Epithelial cell of prostate (primary cell): ENCODE measurements around the gene RGS7.
"Not testable (repeated sequence)": the region's sequence is repeated elsewhere in the genome, so short reads cannot be mapped to it uniquely, and the experiment has no call there.

Source experiments
- DNase-seq: peaks from one replicate; pipeline ENCODE4 v3.0.0-alpha.2; 2011; ENCODE audit warnings: low read depth, low spot score
- H3K27ac ChIP-seq: fragments of 450-650 bp; 2 replicates; pipeline ENCODE4 v1.5.1; 2017; ENCODE audit warnings: mild to moderate bottlenecking

RGS7 gene

DNA sequence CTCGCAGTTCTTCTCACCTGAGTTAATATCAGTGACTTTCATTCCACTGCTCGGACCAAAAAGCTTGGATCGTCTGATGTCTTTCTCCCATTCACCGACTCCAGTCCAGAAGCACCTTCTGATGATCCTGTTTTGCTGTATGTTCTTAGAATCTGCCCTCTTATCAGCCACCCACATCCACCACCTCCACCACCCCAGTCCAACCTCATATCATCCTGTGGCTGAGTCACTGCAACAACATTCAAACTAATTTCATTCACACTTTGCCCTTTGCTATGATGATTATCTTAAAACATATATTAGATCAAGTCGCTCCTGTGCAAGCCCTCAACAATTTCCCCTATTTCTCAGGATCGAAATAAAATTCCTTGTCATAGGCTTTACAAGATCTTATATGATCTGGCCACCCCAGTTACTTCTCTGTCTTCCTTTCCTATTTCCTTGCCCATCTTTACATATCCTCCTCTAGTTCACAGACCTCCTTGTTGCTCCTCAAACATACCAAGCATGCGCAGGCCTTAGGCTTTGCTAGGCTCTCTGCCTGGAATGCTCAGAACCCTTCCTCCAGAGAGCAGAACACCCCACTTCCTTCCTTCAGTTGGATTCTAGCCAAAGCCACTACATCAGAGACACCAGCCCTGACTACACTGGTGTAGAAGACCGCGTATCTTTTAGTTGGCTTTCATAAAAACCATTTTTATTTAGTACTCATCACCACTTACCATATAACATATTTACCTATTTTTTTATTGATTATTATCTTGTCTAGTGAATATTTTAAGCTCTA lies 409.4 kb downstream of the RGS7 start:
- DNase-seq: no peak
- no peak overlapping the region for H3K27ac ChIP-seq

GRCh38 chr1:240946926-240947325 lies 410.1 kb downstream of the RGS7 start:
- H3K27ac ChIP-seq: no peak overlapping the region
- no peak for DNase-seq

GRCh38 chr1:240942901-240943300 lies 414.1 kb downstream of the RGS7 start:
- no peak overlapping the region for H3K27ac ChIP-seq
- DNase-seq: no peak

DNA sequence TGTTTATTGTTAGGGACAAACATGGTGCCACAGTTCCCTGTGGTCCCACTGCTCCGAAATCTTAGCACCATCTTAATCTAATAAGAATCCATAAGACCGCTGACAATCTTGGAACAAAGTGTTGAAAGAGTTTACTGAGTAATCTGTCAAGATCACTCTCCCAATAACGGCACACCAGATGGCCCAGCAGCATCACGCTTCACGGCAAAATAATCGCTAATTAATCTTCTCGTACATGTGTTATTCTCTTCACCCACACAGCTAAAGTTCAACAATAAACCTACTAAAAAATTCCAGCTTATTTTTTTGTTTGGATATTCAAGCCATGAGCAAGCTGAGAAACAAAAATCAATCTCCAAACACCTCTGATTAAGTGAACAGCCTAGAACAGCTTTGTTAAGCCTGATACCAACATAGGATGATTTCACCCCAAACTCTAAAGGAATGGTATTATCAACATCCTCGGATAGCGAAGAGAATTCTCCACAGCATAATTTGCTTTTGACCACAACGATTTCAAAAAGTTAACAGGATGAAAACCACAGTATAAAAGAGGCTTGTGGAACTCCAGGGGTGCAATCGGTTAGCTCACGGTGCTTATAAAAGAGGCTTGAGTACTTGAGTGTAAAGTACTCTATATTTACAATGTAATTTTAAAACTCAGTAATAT lies 415.2 kb downstream of the RGS7 start:
- H3K27ac ChIP-seq: no peak overlapping the region
- DNase-seq: no peak

DNA sequence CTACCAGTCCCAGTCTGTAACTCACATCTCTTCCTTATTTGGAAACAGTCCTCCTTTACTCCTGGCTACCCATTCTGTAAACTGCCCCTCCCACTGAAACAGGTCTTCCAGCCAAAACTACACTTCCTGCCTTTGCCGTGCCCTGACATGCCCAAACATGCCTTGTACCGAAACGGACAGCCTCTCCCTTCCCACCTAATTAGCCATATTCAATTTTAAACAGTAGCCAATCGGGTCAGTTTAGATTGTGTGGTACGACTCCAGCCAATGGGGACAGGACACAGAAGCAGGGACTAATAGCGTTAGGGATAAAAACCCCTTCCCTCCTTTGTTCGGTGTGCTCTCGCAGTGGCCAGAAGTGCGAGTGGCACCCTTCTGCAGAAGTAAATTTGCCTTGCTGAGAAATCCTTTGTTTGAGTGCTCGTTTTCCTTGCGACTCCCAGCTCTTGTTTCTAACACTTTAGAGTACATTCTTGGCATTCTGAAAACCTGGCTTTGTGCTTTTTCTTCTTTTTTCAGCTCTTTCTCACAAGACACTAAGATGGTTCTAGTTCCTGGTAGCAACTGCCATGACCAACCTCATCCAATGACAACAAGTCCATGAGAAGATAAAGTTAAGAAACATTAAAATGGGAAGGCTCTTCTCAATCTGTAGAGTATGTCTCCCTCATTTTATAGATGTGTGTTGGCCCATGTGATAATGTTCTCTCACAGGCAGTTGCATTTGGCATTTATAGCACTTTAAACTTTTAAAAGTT lies 419.9 kb downstream of the RGS7 start:
- no peak overlapping the region for H3K27ac ChIP-seq
- no peak for DNase-seq

DNA sequence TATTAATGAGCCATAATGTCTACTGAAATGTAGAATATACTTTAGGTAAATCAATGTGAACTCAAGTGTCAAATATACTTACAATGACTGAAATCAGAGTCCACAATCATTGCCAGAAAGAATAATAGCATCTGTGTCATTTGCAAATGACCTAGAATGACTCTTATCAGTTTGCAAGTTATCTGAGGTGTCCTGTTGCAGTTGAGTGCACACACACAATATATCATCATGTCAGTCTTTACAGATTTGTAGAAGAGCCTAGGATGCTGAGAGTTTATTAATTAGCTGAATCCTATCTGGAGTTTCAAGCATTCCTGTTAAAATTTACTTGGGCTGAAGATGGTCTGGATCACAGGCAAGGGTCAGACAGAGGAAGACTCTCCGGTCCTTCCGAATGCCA lies 421.1 kb downstream of the RGS7 start:
- no peak for DNase-seq
- H3K27ac ChIP-seq: no peak overlapping the region

- no peak overlapping the region for H3K27ac ChIP-seq
- DNase-seq: no peak
These were observed 426.0 kb downstream of the RGS7 start for GRCh38 chr1:240931031-240931430.

DNA sequence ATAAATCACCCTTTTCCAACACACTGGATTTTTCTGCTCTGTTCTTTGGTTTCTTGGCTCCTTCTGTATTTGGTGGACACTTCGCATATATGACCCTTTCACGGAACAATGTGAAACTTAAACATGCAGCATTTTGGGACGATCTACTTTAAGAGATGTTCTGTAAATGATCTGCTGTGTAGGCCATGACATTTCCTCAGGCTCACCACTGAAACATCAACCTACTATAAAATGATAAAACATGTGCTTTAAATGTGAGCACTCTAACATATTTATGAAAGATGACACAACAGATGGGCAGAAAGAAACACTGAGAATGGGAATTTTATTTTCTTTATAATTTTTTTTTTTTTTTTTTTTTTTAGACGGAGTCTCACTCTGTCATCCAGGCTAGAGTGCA lies 428.7 kb downstream of the RGS7 start:
- DNase-seq: no peak
- H3K27ac ChIP-seq: no peak overlapping the region

- H3K27ac ChIP-seq: no peak overlapping the region
- DNase-seq: no peak
These were observed 429.2 kb downstream of the RGS7 start for GRCh38 chr1:240927821-240928220.

DNA sequence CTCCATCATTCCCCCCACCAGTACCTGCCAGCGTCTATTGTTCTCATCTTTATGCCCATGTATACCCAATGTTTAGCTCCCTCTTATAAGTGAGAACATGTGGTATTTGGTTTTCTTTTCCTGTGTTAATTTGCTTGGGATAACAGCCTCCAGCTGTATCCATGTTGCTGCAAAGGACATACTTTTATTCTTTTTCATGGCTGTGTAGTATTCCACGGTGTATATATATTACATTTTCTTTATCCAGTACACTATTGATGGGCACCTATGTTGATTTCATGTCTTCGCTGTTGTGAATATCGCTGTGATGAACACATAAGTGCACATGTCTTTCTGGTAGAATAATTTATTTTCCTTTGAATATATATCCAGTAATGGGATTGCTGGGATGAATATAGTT lies 431.7 kb downstream of the RGS7 start:
- DNase-seq: no peak
- H3K27ac ChIP-seq: no peak overlapping the region

- DNase-seq: no peak
- H3K27ac ChIP-seq: no peak overlapping the region
These were observed 439.0 kb downstream of the RGS7 start for GRCh38 chr1:240917976-240918375.

GRCh38 chr1:240914506-240914905 lies 442.5 kb downstream of the RGS7 start:
- H3K27ac ChIP-seq: no peak overlapping the region

DNA sequence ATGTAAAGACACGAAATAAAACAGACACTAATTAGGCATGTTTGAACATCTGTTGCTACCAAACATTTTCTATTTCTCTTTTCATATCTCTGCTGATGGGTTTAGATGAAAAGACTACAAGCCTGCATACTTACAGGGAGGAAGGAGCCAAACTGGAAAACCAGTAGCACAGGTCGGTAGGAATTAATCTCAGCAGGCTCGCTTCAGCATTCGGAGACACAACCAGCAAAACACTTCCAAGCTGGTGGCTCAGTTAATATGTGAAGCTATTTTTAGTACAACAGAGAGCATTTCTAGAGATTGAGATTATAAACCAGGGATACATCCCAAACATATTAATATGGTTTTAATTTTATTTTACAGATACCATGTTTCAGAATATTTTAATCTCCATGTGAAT lies 444.2 kb downstream of the RGS7 start:
- H3K27ac ChIP-seq: no peak overlapping the region
- no peak for DNase-seq

More at GRCh38 chr1:240914506-240914905, 442.5 kb downstream of the RGS7 start:
- DNase-seq: no peak

- no peak overlapping the region for H3K27ac ChIP-seq
- no peak for DNase-seq
These were observed 447.1 kb downstream of the RGS7 start for GRCh38 chr1:240909701-240910457.

DNA sequence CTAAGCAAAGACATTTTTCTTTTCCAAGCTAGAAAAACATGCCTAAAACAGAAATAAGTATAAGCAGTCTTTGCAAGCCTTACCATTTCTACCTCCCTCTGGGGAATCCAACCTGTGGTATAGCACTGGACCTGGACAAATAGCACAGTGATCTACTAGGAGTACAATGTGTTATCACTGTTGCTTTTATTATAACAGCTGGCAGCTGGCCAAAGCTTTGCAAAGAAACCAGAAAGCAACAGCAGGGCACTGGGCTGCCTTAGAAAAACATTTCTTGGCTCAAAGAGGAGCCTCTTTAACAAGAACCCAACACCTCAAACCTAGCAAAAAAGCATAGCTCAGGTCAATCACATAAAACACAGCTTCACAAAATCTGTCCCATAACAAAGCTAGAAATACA lies 450.5 kb downstream of the RGS7 start:
- DNase-seq: no peak
- H3K27ac ChIP-seq: no peak overlapping the region

- DNase-seq: no peak
These were observed 451.7 kb downstream of the RGS7 start for GRCh38 chr1:240905225-240905765.

GRCh38 chr1:240895424-240895823 lies 461.6 kb downstream of the RGS7 start:
- H3K27ac ChIP-seq, DNase-seq: not testable (repeated sequence)

More at GRCh38 chr1:240905225-240905765, 451.7 kb downstream of the RGS7 start:
- no peak overlapping the region for H3K27ac ChIP-seq

- DNase-seq: no peak
- no peak overlapping the region for H3K27ac ChIP-seq
These were observed 468.3 kb downstream of the RGS7 start for GRCh38 chr1:240888787-240889048.

DNA sequence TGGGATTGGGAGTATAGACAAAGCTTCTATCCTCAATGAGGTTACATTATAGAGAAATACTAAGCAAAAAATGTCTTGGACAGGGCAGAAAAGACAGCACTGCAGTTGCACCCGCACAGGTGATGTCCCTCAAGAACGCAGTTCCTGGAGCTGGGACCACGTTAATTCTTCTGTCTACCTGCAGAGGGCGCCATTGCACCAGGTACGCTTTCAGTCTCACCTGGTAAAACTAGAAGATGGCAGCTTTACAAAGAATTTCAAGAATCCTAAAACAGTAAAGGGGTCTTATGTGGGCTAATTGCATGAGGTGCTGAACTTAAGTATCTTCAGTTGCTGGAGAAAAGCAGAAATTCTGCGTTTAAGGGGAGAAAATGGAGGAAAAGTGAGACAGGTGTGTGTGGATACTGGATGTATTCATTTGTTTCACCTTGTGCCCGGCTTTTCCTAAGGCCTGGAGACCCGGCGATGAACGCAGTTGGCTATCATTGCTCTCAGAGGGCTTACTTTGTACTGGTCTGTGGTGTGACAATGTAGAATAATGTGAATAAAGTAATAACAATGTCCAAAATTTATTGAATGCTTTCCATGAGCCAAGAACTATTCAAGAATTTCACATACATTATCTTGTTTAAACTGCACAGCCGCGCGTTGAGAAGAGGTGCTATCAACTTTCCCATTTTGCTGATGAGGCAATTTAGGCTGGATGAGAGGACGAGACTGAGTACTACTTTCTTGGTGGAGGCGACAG lies 468.8 kb downstream of the RGS7 start:
- no peak for DNase-seq
- no peak overlapping the region for H3K27ac ChIP-seq

GRCh38 chr1:240883490-240883889 lies 473.5 kb downstream of the RGS7 start:
- no peak for DNase-seq
- H3K27ac ChIP-seq: no peak overlapping the region
